ENCODE measurements around the gene STAC3.

GRCh38 chr12:57236201-57236924 is 14.6 kb downstream of the STAC3 start:
- no peak for TF ChIP-seq CTCF (conservative IDR thresholded peaks at IDR 0.05 in 1 of 2, IDR thresholded peaks at IDR 0.05 in 1 of 2; ENCODE audit: low read depth in 1 of 2, low read length in 2 of 2)
- TF ChIP-seq EZH2 (IDR thresholded peaks at IDR 0.05; ENCODE audit: low read length, missing control alignments) = no peak
